NB4 (cell line): ENCODE results near the gene VILL.
A peak's percentile ranks its signal among the peaks of the same experiment; 100 is the strongest.
"Not testable (repeated sequence)": the region's sequence is repeated elsewhere in the genome, so short reads cannot be mapped to it uniquely, and the experiment has no call there.

Source experiments
- DNase-seq: peaks from one replicate; pipeline ENCODE4 v3.0.0; 2010; ENCODE audit warnings: low read depth
- H3K4me3 ChIP-seq: one replicate; pipeline ENCODE4 v1.5.1; 2011; ENCODE audit warnings: mild to moderate bottlenecking, low read depth, low read length, moderate library complexity
- MYC ChIP-seq: IDR thresholded peaks from 2 replicates; pipeline ENCODE4 v1.6.1; 2011; ENCODE audit warnings: low read depth, low read length
- POLR2A ChIP-seq: IDR thresholded peaks from 2 replicates; pipeline ENCODE4 v1.6.1; 2011; ENCODE audit warnings: mild to moderate bottlenecking; ENCODE audit not compliant: insufficient read length; ENCODE audit errors: extremely low read depth
- TF ChIP-seq, protein P1 (sequence below): IDR thresholded peaks from 2 replicates; pipeline ENCODE4 v1.6.1; 2011; ENCODE audit warnings: low read depth, low read length
- TF ChIP-seq, protein P2 (sequence below): IDR thresholded peaks from one replicate; pipeline ENCODE4 v1.5.1; 2012; ENCODE audit warnings: low read depth, low read length

Gene VILL

DNA sequence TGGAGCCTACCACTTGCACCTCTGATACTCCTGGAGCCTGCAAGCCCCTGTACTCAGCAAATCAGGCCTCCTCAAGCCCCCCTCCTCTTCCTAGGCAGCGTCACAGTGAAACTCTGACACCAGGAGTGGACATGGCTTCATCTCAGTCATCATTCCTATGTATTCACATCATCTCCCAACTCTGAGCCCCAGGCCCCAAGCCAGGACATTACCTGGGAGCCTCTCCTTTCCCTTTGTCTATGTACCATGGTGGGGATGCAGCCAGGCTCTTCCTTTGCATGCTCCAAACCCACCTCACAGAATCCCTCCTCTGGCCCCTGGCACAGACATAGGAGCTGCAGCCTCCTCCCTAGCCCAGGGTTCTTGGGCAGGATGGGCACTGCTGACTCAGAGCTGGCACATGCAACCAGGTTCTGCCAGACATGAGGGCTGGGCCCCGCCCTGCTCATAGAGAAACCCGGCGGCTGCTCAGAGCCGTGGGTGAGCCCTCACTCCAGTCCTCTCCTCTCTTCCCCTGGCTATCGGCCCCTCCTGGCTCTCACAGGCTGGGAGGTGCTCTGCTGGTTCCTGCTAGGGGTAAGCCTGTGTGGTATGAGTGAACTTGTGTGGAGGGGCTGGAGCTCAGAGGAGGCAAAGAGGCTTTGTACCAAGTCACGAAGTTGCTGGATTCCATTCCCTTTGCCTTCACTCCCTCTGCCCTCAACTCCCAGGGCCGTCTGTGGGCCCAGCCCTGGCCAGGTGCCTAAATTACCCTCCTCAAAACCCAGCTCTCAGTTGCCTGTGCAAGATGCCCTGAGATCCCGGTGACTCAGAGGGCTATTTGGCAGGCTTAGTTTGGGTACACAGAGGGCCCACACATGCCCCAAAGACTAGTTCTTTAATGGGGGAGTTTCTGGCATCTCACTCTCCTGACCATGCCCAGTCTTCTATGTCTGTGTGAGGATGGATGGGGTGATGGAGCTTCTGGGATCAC lies 40.7 kb downstream of the VILL start:
- TF ChIP-seq, protein P1, sequence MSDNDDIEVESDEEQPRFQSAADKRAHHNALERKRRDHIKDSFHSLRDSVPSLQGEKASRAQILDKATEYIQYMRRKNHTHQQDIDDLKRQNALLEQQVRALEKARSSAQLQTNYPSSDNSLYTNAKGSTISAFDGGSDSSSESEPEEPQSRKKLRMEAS = no peak
- TF ChIP-seq POLR2A (no peak), MYC (no peak)
- TF ChIP-seq, protein P2, sequence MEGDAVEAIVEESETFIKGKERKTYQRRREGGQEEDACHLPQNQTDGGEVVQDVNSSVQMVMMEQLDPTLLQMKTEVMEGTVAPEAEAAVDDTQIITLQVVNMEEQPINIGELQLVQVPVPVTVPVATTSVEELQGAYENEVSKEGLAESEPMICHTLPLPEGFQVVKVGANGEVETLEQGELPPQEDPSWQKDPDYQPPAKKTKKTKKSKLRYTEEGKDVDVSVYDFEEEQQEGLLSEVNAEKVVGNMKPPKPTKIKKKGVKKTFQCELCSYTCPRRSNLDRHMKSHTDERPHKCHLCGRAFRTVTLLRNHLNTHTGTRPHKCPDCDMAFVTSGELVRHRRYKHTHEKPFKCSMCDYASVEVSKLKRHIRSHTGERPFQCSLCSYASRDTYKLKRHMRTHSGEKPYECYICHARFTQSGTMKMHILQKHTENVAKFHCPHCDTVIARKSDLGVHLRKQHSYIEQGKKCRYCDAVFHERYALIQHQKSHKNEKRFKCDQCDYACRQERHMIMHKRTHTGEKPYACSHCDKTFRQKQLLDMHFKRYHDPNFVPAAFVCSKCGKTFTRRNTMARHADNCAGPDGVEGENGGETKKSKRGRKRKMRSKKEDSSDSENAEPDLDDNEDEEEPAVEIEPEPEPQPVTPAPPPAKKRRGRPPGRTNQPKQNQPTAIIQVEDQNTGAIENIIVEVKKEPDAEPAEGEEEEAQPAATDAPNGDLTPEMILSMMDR = no peak
- no peak overlapping the region for H3K4me3 ChIP-seq
- DNase-seq = no peak

DNA sequence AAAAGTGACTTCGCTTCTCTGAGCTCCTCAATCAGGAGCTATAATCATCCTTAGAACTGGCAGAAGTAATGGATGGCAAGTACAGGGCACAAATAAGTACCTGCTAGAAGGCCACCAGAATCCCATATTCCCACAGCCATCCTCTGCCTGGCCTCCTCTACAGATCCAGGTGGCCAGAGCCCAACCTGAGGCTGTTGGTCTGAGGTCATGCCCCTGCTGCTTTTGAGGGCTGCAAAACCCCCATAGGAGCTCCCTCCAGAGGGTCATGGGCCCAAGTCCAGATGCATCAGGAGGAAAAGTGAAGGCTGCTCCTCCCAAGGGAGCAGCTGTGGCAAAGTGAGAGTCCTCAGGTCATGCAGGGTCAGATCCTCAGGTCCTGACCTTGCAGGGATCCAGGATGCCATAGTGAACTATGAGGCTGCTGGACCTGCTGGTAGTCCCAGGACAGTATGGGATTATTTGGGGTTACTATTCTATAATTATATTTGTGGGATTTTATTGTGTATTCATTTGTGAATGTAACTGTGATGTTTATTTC lies 41.8 kb downstream of the VILL start:
- DNase-seq = no peak
- TF ChIP-seq, protein P2 = no peak
- TF ChIP-seq POLR2A = no peak
- H3K4me3 ChIP-seq = no peak overlapping the region

DNA sequence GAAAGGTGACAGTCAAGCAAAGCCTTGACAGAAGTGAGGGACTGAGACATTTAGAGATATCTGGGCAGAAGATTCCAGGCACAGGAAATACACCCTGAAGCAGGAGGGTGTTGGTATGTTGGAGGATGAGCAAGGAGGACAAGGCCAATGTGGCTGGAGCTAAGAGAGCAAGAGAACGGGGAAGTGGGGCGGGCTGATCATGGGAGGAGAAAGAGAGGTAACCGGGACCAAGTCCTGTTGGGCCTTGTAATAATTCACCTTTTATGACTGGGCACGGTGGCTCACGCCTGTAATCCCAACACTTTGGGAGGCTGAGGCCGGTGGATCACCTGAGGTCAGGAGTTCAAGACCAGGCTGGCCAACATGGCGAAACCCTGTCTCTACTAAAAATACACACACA lies 43.0 kb downstream of the VILL start:
- DNase-seq, H3K4me3 ChIP-seq: not testable (repeated sequence)

DNA sequence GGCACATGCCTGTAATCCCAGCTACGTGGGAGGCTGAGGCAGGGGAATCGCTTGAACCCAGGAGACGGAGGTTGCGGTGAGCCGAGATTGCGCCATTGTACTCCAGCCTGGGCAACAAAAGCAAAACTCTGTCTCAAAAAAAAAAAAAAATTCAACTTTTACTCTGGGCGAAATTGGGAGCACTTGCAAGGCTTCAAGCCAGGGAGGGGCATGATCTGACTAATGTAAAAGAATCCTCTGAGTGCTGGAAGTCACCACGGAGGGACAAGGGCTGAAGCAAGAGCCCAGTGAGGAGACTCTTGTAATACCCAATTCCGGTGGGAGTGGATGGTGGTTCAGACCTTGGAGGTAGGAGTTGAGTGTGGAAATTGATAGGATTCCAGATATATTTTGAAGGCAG lies 43.7 kb downstream of the VILL start:
- H3K4me3 ChIP-seq = not testable (repeated sequence)
- peak; percentile 63 for DNase-seq

DNA sequence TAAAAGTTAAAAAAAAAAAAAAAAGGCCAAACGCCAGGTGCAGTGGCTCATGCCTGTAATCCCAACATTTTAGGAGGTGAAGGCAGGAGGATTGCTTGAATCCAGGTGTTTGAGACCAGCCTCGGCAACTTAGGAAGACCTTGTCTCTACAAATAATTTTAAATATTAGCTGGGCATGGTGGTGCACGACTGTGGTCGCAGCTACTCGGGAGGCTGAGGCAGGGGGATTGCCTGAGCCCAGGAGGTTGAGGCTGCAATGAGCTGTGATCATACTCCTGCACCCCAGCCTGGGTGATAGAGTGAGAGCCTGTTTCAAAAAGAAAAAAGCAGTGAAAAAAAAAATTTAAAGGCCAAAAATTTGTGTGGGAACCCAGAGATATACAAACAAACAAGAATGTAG lies 45.7 kb downstream of the VILL start:
- DNase-seq = no peak
- no peak overlapping the region for H3K4me3 ChIP-seq
- TF ChIP-seq POLR2A (no peak), MYC (no peak)
- TF ChIP-seq, protein P1 = no peak
- TF ChIP-seq, protein P2 = no peak

DNA sequence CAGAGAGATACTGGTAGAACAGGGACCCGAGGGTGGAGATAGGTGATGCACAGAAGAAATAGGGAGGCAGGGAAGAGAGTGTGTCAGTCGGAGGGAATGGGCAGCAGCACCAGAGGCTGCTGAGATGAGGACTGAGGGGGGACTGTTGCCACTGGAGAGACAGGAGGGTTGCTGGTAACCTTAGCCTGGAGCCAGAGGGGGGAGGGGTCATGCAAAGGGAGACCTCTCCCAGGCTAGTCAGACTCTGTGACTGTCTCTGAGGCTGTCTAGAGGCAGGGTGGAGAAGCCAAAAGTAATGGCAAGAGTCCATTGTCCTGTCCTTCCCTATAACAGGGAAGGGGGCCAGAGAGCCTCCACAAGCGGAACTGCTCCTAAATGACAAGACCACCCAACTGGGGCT lies 46.3 kb downstream of the VILL start:
- DNase-seq = no peak
- no peak for TF ChIP-seq MYC
- TF ChIP-seq POLR2A = no peak
- TF ChIP-seq, protein P1 = no peak
- TF ChIP-seq, protein P2 = no peak
- H3K4me3 ChIP-seq = no peak overlapping the region

DNA sequence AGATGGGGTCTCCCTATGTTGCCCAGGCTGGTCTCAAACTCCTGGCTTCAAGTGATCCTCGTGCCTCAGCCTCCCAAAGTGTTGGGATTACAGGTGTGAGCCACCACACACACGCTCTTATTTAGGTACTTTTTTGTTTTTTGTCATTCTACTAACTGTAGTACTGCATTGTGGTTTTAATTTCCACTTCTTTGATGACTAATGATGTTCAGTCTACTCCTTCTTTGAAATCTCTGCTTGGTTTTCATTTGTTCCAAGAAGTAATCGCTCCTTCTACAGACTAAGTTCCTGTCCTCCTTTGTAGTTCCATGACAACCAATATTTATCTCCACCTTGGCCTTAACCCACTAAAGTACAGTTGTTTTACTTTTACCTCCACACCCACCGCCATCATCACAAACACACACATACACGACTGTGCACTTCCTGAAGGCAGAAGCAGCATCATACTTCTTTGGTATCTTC lies 47.9 kb downstream of the VILL start:
- TF ChIP-seq, protein P1 = no peak
- TF ChIP-seq, protein P2 = no peak
- TF ChIP-seq POLR2A (no peak), MYC (no peak)
- H3K4me3 ChIP-seq = peak overlapping the region; percentile 21
- no peak for DNase-seq
